Cardiac septum (tissue), 1 donor: Measurements from ENCODE around the gene LEAP2. TPM values are rescaled to one million over a fixed set of nuclear protein-coding genes. Genes with fewer than 3 reads are reported as not detected.

ENCODE experiments used
- DNase-seq: peaks from one replicate; pipeline ENCODE4 v3.0.0-alpha.2; 2020; ENCODE audit warnings: low spot score
- intact Hi-C: fragments of 100-400 bp; cut with DNase I; formaldehyde crosslinking; loops from one replicate; pipeline ENCODE4 v1.14.0; 2022
- total RNA-seq: library from RNA; stranded (reverse); fragmentation: NEBNext Ultra II Directional; extraction: Animal tissue kit (Norgen Biotek cat#: 25700); gene quantifications from one replicate; pipeline ENCODE4 v1.2.1, GENCODE V29; 2021
- donor health status: DM: no; HTN: no; CAD: no.

The LEAP2 gene
- total RNA-seq, 1 donor from 2014 or later: 2.2 TPM

GRCh38 chr5:132915681-132916080, 42.2 kb downstream of the LEAP2 start:
- no peak for DNase-seq
- intact Hi-C loops: no loop called here

GRCh38 chr5:132916086-132916485, 42.6 kb downstream of the LEAP2 start:
- intact Hi-C loops: no loop called here

More at GRCh38 chr5:132916086-132916485, 42.6 kb downstream of the LEAP2 start:
- DNase-seq: no peak

Other genes with a start within 250 kb of the LEAP2 start
- not detected for gene IL13, start 215.5 kb upstream of the LEAP2 start, total RNA-seq
- gene IL4, start 199.7 kb upstream of the LEAP2 start, total RNA-seq: not detected
- gene KIF3A, start 136.1 kb upstream of the LEAP2 start, total RNA-seq: 10.9 TPM
- not detected for gene CCNI2, start 126.2 kb upstream of the LEAP2 start, total RNA-seq
- gene SEPTIN8, start 96.4 kb upstream of the LEAP2 start, total RNA-seq: 45.2 TPM
- 0.08 TPM for gene SOWAHA, start 60.4 kb upstream of the LEAP2 start, total RNA-seq
- 4.7 TPM for gene SHROOM1, start 43.0 kb upstream of the LEAP2 start, total RNA-seq
- 0.43 TPM for gene GDF9, start 7.2 kb upstream of the LEAP2 start, total RNA-seq
- 1,426 TPM for gene UQCRQ, start 7.0 kb upstream of the LEAP2 start, total RNA-seq
- 59.1 TPM for gene AFF4, start 90.0 kb downstream of the LEAP2 start, total RNA-seq
- 19.9 TPM for gene ZCCHC10, start 152.9 kb downstream of the LEAP2 start, total RNA-seq
- 142 TPM for gene HSPA4, start 178.3 kb downstream of the LEAP2 start, total RNA-seq